ENCODE measurements around the gene TNFSF15. TPM values are rescaled to one million over a fixed set of nuclear protein-coding genes. Genes with fewer than 3 reads are reported as not detected.
"Not testable (repeated sequence)": the region's sequence is repeated elsewhere in the genome, so short reads cannot be mapped to it uniquely, and the experiment has no call there.

TNFSF15 gene
- total RNA-seq, 1 experiment from 2014 or later = 0.07 TPM

GRCh38 chr9:114774524-114774923 lies 31.3 kb downstream of the TNFSF15 start:
- no peak for DNase-seq (ENCODE audit: low read depth)
- in situ Hi-C loops (cut with HindIII; ENCODE audit: low pct_unique_long_range_greater_than_20kb, low sequenced_read_pairs) = no loop called here

GRCh38 chr9:114771889-114772288 lies 34.0 kb downstream of the TNFSF15 start:
- DNase-seq (ENCODE audit: low read depth) = no peak
- in situ Hi-C loops (cut with HindIII; ENCODE audit: low pct_unique_long_range_greater_than_20kb, low sequenced_read_pairs) = no loop called here

DNA sequence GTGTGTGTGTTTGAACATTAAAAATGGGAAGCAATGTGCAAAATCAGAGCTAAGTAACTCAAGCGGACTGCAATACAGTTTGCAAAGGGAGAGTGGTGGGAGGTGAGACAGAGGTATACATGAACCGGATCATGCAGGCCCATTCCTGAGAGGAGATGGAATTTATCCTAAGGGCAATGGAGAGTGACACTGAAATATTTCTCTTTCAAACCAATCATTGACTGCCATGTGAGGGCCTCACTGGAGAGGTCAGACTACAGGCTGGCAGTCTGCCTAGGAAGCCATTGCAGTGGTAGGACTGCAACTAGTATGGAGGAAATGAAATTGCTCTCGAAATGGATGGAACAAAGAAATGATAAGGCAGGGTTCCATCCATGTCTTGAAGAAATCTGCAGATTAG lies 34.8 kb downstream of the TNFSF15 start:
- DNase-seq (ENCODE audit: low read depth) = no peak
- in situ Hi-C loops (cut with HindIII; ENCODE audit: low pct_unique_long_range_greater_than_20kb, low sequenced_read_pairs) = no loop called here

- DNase-seq (ENCODE audit: low read depth) = no peak
- in situ Hi-C loops (cut with HindIII; ENCODE audit: low pct_unique_long_range_greater_than_20kb, low sequenced_read_pairs) = no loop called here
These were observed 36.2 kb downstream of the TNFSF15 start for GRCh38 chr9:114769624-114770023.

DNA sequence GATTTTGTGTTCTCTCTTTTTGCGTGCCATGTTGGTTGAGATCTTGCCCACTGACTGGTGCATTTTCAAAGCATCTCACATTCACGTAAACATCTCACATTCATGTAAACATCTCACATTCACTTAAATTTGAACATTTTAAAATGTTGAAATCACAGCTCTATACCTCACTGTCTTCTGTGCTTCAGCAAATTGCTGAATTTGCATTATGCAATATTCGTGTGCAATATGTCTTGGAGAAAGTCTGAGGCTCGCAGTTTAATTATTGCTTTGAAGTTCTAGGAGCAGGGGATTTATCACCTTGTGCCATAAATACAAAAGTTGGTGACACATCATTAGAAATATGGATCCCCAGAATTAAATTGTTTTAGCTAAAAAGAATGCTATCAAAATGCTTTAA lies 42.6 kb downstream of the TNFSF15 start:
- no peak for DNase-seq (ENCODE audit: low read depth)
- in situ Hi-C loops (cut with HindIII; ENCODE audit: low pct_unique_long_range_greater_than_20kb, low sequenced_read_pairs) = no loop called here

- in situ Hi-C loops (cut with HindIII; ENCODE audit: low pct_unique_long_range_greater_than_20kb, low sequenced_read_pairs) = no loop called here
These were observed 44.3 kb downstream of the TNFSF15 start for GRCh38 chr9:114761523-114761922.

DNA sequence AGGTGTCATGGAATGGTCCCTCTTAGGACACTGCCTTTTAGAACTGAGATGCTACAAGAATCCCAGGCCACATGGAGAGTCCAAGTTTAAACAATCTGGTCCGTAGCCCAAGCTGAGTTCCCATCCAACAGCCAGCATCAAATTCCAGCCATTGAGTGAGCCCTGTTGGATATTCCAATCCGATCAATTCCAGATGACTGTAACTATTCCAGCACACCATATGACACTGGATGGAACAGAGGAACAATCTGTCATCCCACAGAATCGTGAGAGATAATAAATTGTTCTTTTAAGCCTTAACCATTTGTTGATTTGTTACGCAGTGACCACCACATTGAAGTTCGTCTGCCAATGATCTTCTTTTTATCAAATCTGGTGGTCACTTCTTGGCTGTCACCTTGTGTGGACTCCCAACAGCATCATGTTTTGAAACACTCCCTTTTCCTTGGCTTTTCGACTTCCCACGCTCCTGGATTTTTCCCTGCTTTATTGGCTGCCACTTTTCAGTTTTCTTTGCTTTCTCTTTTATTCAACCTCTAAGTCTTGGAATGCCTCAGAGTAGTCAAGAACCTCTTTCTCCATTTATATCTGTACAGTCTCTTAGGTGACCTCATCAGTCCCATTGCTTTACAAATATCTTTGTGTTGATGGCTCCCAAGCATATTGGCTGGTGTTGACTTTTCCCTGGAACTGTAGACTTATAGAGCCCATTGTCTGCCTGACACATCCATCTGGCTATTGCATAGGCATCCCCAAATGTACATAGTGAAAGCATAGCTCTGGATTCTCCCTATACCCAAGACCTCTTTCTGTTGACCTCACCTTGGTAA lies 46.1 kb downstream of the TNFSF15 start:
- in situ Hi-C loops (cut with HindIII; ENCODE audit: low pct_unique_long_range_greater_than_20kb, low sequenced_read_pairs) = no loop called here
- no peak for DNase-seq (ENCODE audit: low read depth)

More at GRCh38 chr9:114761523-114761922, 44.3 kb downstream of the TNFSF15 start:
- no peak for DNase-seq (ENCODE audit: low read depth)

DNA sequence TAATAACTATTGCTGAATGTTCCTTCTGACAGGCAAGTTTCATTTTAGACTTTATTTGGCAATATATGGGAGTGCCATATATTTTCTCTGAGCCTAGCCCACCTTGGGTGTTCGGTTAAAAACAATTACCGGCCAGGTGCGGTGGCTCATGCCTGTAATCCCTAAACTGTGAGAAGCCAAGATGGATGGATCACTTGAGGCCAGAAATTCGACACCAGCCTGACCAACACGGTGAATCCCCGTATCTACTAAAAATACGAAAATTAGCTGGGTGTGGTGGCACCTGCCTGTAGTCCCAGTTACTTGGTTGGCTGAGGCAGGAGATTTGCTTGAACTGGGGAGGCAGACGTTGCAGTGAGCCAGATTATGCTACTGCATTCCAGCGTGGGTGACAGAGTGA lies 47.9 kb downstream of the TNFSF15 start:
- in situ Hi-C loops (cut with HindIII; ENCODE audit: low pct_unique_long_range_greater_than_20kb, low sequenced_read_pairs) = no loop called here
- DNase-seq (ENCODE audit: low read depth) = no peak

DNA sequence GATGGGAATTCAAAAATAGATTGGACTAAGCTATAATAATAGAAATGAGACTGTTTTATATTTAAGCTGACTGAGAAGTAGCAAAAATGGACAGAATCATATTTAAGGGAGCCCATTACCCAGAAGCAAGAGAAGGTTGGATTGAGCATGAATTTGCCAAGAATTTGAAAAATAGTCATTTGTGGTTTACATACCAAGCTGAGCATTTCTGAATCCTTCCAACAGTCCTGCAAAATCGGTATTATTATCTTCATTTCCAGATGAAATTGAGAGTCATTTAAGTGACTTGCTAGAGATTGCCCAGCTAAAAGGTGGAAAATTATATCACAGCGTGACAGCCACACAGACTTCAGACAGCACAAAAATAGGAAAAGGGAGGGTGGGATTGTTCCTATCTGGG lies 48.4 kb downstream of the TNFSF15 start:
- DNase-seq (ENCODE audit: low read depth) = no peak
- in situ Hi-C loops (cut with HindIII; ENCODE audit: low pct_unique_long_range_greater_than_20kb, low sequenced_read_pairs) = no loop called here

GRCh38 chr9:114756920-114757319 lies 48.9 kb downstream of the TNFSF15 start:
- in situ Hi-C loops (cut with HindIII; ENCODE audit: low pct_unique_long_range_greater_than_20kb, low sequenced_read_pairs) = no loop called here
- no peak for DNase-seq (ENCODE audit: low read depth)

GRCh38 chr9:114754581-114754980 lies 51.3 kb downstream of the TNFSF15 start:
- no peak for DNase-seq (ENCODE audit: low read depth)
- in situ Hi-C loops (cut with HindIII; ENCODE audit: low pct_unique_long_range_greater_than_20kb, low sequenced_read_pairs) = no loop called here

DNA sequence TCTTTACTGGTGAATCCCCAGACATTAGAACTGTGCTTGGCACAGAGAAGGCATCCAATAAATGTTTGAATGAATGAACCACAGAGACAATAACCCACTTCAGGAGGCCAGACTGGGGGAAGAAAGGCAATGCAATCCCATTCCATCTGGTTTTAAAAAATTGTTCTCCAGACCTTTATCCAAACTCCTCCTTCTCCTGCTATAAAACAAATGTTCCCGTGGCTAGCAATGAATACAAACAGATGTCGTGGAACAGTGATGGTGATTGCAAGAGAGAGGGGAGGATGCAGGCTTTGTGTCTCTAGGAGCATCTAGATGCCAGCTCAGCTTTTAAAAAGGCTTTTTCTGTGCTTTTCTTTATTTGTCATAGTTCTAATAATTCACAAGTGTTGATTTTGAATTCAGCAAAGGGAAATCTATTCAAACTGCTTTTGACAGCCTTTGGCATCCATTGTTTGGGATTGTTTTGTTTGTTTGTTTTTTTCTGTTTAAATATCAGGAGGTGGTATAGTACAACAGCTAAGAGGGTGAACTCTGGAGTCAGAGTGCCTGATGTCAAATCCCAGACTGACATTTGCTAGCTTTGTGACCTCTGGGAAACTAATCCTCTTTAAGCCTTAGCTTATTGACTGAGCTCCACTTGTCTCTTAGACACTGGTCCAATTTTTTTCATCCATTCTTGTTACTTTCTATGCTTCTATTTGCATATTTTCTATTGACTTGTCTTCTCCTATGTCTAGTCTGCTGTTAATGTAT lies 59.1 kb downstream of the TNFSF15 start:
- in situ Hi-C loops (cut with HindIII; ENCODE audit: low pct_unique_long_range_greater_than_20kb, low sequenced_read_pairs) = no loop called here
- no peak for DNase-seq (ENCODE audit: low read depth)

DNA sequence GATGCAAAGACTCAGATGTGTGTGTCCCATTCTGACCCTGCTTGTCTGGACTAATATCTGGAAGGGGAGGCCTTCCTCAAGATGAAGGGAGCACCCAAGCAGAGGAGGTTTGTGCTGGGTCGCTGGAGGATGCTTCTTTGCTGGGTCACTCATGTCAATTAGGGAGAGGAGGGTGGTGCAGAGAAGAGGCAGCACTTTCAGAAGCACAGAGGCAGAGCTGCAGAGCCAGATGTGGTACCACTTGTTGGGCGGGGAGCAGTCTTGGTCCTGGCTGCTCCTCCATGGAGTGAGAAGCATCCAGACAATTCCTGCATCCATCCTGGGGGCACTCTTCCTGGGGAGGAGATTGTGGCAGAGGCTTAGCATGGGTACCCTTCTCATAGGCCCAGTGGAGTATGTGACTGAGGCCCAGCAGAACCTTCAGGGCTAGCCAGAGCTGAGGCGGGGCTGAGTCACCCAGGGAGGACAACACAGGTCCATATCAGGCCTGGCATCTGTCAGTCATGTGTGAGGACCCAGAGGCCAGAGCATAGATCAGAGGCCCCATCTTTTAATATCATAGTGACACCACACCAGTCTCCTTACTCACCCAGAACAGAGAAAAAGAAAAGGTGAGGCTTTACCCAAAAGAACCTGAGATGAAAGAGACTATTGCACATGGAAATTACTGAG lies 59.8 kb downstream of the TNFSF15 start:
- DNase-seq (ENCODE audit: low read depth) = no peak
- in situ Hi-C loops (cut with HindIII; ENCODE audit: low pct_unique_long_range_greater_than_20kb, low sequenced_read_pairs) = no loop called here

GRCh38 chr9:114745108-114745848 lies 60.6 kb downstream of the TNFSF15 start:
- in situ Hi-C loops (cut with HindIII; ENCODE audit: low pct_unique_long_range_greater_than_20kb, low sequenced_read_pairs) = no loop called here

GRCh38 chr9:114743446-114743845 lies 62.4 kb downstream of the TNFSF15 start:
- in situ Hi-C loops (cut with HindIII; ENCODE audit: low pct_unique_long_range_greater_than_20kb, low sequenced_read_pairs) = no loop called here
- DNase-seq (ENCODE audit: low read depth) = no peak

More at GRCh38 chr9:114745108-114745848, 60.6 kb downstream of the TNFSF15 start:
- DNase-seq (ENCODE audit: low read depth) = no peak

GRCh38 chr9:114742947-114743346 lies 62.9 kb downstream of the TNFSF15 start:
- in situ Hi-C loops (cut with HindIII; ENCODE audit: low pct_unique_long_range_greater_than_20kb, low sequenced_read_pairs) = no loop called here
- no peak for DNase-seq (ENCODE audit: low read depth)

- in situ Hi-C loops (cut with HindIII; ENCODE audit: low pct_unique_long_range_greater_than_20kb, low sequenced_read_pairs); DNase-seq (ENCODE audit: low read depth): not testable (repeated sequence)
These were observed 64.3 kb downstream of the TNFSF15 start for GRCh38 chr9:114741521-114741920.

GRCh38 chr9:114738581-114739316 lies 67.1 kb downstream of the TNFSF15 start:
- peak; percentile 63 for DNase-seq (ENCODE audit: low read depth)
- in situ Hi-C loops (cut with HindIII; ENCODE audit: low pct_unique_long_range_greater_than_20kb, low sequenced_read_pairs) = no loop called here
